Activated naive CD4-positive, alpha-beta T cell treated with anti-CD3 and anti-CD28 coated beads, Interleukin-2, amount 50 U/mL, for 24 hours (primary cell): ENCODE data around the gene GMDS.
"Not testable (repeated sequence)": the region's sequence is repeated elsewhere in the genome, so short reads cannot be mapped to it uniquely, and the experiment has no call there.

Source experiments
- H3K27ac Mint-ChIP-seq: one replicate; pipeline ENCODE4 v1.8.0; 2021; ENCODE audit warnings: mild to moderate bottlenecking, mixed read lengths
- H3K27me3 Mint-ChIP-seq: one replicate; pipeline ENCODE4 v1.8.0; 2021; ENCODE audit warnings: mixed read lengths
- H3K36me3 Mint-ChIP-seq: one replicate; pipeline ENCODE4 v1.8.0; 2021; ENCODE audit warnings: mixed read lengths
- H3K4me1 Mint-ChIP-seq: one replicate; pipeline ENCODE4 v1.8.0; 2021; ENCODE audit warnings: mixed read lengths
- H3K4me3 Mint-ChIP-seq: one replicate; pipeline ENCODE4 v1.8.0; 2021; ENCODE audit warnings: mild to moderate bottlenecking, mixed read lengths
- H3K9me3 Mint-ChIP-seq: one replicate; pipeline ENCODE4 v1.8.0; 2021; ENCODE audit warnings: mixed read lengths

GMDS gene

DNA sequence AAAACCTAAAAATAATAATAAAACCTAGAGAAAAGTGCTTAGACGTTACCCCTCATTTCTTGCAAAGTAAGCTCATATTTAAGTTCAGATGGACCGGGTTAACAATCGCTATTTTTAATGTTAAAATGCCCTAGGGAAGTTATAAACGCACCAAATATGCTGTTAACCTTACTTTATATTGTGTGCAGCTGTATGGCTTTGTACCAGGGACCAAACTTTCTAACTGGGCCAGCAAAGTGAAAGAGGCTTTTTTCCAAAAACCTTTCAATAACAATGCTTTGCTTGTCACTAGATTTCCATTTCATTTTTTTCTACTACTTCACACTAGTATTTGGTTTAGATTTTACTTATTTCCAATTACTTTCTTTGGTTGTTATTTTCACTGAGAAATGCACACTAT lies 387.2 kb downstream of the GMDS start:
- H3K4me1 Mint-ChIP-seq: no peaks in the 10 kb centered on the region
- no peaks in the 10 kb centered on the region for H3K27me3 Mint-ChIP-seq
- no peaks in the 10 kb centered on the region for H3K9me3 Mint-ChIP-seq
- no peak overlapping the region for H3K27ac Mint-ChIP-seq
- H3K4me3 Mint-ChIP-seq: no peak overlapping the region
- peaks cover 4% of the 10 kb centered on the region for H3K36me3 Mint-ChIP-seq

DNA sequence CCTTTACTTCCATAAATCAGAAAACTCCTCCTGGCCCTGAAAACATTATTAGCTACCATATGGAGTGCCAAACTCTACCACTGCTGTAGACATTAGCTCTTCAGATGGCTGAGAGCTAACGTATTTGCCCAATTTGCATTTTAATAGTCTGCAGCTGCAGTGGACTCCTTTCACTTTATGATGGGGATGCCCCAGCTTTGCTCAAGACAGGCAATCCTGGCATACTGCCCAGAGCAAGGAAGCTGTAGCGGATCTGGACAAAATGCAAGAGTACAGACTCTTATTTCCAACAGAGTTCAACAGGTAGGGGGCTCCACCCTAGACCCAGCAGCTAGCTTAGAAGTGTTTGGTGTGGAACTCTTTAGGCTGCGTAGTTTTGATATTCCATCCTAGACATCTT lies 389.0 kb downstream of the GMDS start:
- Mint-ChIP-seq H3K27me3 (no peaks in the 10 kb centered on the region), H3K4me3 (no peak overlapping the region)

DNA sequence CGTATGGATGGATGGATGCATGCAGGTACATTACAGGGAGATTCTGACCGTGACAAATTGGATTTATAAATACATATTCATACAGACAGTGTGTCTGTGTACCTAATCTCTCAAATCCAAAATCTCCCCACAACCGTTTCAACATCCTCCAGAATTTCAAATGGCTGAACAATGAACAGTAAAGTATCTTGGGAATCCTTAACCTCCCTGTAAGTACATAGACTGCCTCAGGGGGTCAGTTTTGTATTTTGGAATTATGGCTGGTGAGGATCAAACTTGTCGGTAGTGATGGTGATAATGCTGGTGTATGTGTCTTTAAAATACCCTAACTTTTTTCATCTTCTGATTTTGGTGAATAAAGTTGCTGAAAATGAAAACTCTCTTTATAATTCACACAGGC lies 389.5 kb downstream of the GMDS start:
- Mint-ChIP-seq H3K36me3 (peaks cover 5% of the 10 kb centered on the region), H3K27ac (no peak overlapping the region), H3K4me3 (no peak overlapping the region), H3K27me3 (no peaks in the 10 kb centered on the region), H3K4me1 (no peaks in the 10 kb centered on the region), H3K9me3 (no peaks in the 10 kb centered on the region)

More for the DNA sequence above, 389.0 kb downstream of the GMDS start:
- H3K36me3 Mint-ChIP-seq: peaks cover 5% of the 10 kb centered on the region
- no peaks in the 10 kb centered on the region for H3K4me1 Mint-ChIP-seq
- H3K27ac Mint-ChIP-seq: no peak overlapping the region
- H3K9me3 Mint-ChIP-seq: no peaks in the 10 kb centered on the region

DNA sequence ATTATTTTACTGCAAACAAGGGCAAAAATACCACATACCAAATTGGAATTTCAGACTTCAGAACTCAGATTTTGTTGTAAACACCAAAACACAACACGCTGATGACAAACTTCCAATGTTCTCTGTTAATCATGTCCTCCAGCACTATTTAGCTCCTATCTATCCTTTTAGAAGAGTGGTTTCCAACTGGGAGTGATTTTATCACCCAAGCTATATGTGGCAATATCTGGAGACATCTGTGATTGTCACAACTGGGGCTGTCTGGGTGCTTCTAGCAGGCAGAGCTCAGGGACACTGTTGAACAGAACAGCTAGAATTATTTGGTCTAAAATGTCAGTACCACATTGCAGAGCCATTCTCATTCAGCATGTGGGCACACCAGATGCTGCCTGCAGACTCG lies 391.1 kb downstream of the GMDS start:
- no peak overlapping the region for H3K4me3 Mint-ChIP-seq

DNA sequence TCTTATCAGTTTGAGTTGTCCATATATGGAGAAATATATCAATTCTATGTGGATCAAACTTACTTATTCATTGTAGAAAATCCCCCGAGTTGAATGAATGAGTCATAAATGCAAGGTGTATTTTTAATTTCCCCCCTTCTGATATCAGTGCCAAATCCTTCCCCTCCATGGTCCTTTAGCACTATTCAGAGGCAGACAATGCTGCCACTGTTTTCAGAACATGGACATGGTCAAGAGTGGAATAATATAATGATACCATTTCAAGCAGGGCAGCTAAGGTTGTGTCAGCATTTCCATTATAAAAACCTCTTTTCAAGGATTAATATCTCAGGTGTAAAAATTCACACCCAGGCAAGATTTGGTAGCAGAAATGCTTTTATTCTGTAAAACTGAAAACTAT lies 391.6 kb downstream of the GMDS start:
- H3K27ac Mint-ChIP-seq: no peak overlapping the region
- peaks cover 5% of the 10 kb centered on the region for H3K36me3 Mint-ChIP-seq
- H3K4me1 Mint-ChIP-seq: no peaks in the 10 kb centered on the region
- no peak overlapping the region for H3K4me3 Mint-ChIP-seq
- H3K9me3 Mint-ChIP-seq: no peaks in the 10 kb centered on the region
- H3K27me3 Mint-ChIP-seq: no peaks in the 10 kb centered on the region

More for the DNA sequence above, 391.1 kb downstream of the GMDS start:
- H3K27ac Mint-ChIP-seq: no peak overlapping the region
- no peaks in the 10 kb centered on the region for H3K27me3 Mint-ChIP-seq
- H3K36me3 Mint-ChIP-seq: peaks cover 5% of the 10 kb centered on the region
- H3K4me1 Mint-ChIP-seq: no peaks in the 10 kb centered on the region
- H3K9me3 Mint-ChIP-seq: no peaks in the 10 kb centered on the region

DNA sequence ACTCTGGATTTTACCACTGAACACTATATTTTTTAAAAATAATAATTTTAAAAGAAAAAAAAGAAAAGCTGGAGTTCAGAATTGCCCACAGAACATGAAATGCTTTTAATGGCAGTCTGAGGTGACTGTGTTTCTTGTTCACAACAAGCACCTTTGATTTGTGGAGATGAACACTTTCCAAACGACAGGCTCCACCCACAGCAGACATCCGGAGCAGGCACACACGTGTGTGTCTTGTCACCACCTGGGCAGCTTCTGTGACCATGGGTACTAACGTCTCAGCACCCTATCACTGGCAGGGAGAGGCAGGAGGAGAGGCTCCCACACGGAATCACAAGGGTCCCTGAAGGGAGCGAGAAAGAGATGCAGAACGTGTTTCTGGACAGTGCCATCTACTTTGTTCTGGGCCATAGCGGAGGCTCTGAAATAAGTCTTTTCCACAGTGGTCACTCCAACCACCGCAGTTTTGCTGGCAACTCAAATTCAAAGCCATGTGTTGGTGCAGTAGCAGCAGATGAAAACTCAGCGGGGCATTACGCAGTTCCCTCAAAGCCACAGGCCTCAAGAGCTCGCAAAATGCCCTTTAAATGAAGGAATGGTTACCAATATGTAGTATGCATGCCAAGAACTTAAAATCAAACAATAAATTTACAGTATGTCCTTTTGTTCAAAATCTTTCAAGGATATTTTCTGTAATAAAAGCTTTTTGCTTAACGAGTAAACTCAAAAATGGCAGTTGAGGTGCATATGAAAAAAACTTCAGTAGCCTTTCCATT lies 393.5 kb downstream of the GMDS start:
- Mint-ChIP-seq H3K4me3 (no peak overlapping the region), H3K36me3 (peaks cover 13% of the 10 kb centered on the region), H3K27me3 (no peaks in the 10 kb centered on the region), H3K9me3 (no peaks in the 10 kb centered on the region), H3K27ac (no peak overlapping the region), H3K4me1 (no peaks in the 10 kb centered on the region)

DNA sequence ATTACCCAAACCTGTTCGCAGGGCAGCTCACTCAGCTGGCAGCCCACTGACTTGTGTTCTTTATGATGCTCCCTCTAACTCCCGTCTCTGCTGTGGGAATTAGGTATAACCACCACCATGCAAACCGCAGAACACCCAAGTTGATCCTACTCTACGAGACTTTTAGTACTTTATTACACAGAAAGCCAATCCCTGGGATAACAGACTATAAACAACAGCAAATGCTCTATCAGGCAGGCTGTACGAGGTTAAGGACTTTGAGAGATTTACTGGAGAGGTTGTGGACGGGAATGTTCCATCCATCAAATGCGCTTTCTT lies 394.6 kb downstream of the GMDS start:
- Mint-ChIP-seq H3K27ac (no peak overlapping the region), H3K9me3 (no peaks in the 10 kb centered on the region)

DNA sequence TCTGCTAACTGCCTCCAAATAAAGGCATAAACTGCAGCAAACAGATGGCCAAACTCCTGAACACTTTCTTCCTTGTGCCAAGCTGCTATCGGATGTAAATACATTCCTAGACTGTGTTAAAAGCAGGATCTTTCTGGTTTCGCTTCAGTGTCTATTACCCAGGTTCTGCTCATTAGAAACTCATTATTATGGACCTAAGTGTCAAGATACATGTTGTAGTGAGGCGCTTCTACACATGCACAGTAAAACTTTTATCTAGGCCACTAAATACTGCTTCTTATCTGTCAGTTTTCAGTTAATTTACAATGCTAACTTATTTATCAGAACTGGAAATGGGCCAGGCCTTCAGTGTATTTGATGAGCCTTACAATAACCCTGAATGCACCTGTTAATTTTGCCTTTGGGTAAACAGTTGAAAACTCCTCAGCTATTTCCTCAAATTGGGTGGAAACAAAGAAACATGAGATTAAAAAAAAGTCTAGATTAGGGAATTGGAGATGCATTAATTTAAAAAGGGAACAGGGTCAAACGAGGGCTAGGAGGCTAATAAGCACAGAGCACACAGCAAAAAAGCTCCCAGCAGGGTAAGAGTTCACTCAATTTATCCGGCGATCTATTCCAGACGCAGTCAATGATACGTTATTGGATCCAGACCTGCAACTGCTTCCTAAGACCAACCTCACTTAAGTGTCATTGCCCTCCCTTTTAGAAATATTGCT lies 395.1 kb downstream of the GMDS start:
- no peaks in the 10 kb centered on the region for H3K27me3 Mint-ChIP-seq
- H3K36me3 Mint-ChIP-seq: peaks cover 13% of the 10 kb centered on the region
- H3K4me1 Mint-ChIP-seq: no peaks in the 10 kb centered on the region
- H3K4me3 Mint-ChIP-seq: no peak overlapping the region
- no peak overlapping the region for H3K27ac Mint-ChIP-seq
- no peaks in the 10 kb centered on the region for H3K9me3 Mint-ChIP-seq

More for the DNA sequence above, 394.6 kb downstream of the GMDS start:
- Mint-ChIP-seq H3K36me3 (peaks cover 13% of the 10 kb centered on the region), H3K4me3 (no peak overlapping the region), H3K4me1 (no peaks in the 10 kb centered on the region), H3K27me3 (no peaks in the 10 kb centered on the region)

DNA sequence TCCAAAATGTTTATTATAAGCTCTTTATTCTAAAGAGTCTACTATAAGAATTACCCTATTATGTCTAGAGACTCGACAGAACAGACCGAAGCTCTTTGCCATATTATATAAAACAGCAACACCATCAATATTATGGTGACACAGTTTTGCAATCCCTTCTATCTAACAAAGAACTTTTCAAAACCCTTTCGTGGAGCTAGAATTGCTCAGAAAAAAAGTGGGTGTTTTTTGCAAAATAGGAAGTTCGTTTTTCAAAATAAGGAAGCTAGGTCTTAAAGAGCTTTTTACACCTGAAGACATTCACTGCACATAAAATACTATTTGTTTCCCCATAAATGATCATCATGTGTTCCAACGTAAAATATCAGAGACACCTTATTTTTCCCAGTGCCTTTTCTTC lies 395.7 kb downstream of the GMDS start:
- no peaks in the 10 kb centered on the region for H3K4me1 Mint-ChIP-seq
- no peaks in the 10 kb centered on the region for H3K9me3 Mint-ChIP-seq
- H3K4me3 Mint-ChIP-seq: no peak overlapping the region
- H3K27ac Mint-ChIP-seq: no peak overlapping the region
- peaks cover 13% of the 10 kb centered on the region for H3K36me3 Mint-ChIP-seq
- H3K27me3 Mint-ChIP-seq: no peaks in the 10 kb centered on the region

DNA sequence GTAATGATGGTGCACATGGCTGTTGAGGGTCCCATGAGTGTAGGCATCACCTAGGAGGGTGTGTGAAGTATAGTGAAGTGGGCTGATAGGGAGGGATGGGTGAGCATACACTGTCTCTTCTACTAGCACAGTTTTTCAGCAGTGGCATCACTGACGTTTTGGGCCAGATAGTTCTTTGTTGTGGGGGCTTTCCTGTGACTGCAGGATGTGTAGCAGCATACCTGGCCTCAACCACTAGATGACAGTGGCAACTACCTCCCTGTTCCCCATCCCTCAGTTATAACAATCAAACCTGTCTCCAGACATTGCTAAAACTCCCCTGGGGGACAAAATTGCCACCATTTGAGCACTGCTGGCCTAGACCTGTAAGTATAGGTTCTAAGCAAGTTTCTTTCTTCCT lies 396.7 kb downstream of the GMDS start:
- no peak overlapping the region for H3K4me3 Mint-ChIP-seq
- no peaks in the 10 kb centered on the region for H3K4me1 Mint-ChIP-seq
- no peak overlapping the region for H3K27ac Mint-ChIP-seq
- peaks cover 10% of the 10 kb centered on the region for H3K36me3 Mint-ChIP-seq
- H3K9me3 Mint-ChIP-seq: no peaks in the 10 kb centered on the region
- no peaks in the 10 kb centered on the region for H3K27me3 Mint-ChIP-seq

DNA sequence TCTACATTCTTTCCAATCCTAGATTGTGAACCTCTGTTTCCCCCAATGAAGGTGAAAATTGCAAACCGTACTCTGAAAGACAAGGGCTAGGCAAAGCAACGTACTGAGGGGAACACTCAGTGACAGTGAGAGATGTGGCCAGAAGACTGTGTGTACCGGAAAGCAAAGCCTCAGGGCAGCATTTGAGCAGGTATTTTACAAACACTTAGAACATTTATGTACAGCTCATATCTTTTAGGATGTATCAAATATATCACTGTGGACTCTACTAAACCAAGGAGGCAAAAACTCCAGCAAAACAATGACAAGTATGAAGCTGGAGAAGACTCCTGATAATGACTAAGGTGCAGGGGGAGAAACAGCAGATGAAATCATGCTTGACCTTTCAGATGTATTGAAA lies 398.8 kb downstream of the GMDS start:
- Mint-ChIP-seq H3K4me3 (no peak overlapping the region), H3K27me3 (no peaks in the 10 kb centered on the region), H3K36me3 (peaks cover 7% of the 10 kb centered on the region), H3K9me3 (no peaks in the 10 kb centered on the region), H3K27ac (no peak overlapping the region), H3K4me1 (no peaks in the 10 kb centered on the region)

DNA sequence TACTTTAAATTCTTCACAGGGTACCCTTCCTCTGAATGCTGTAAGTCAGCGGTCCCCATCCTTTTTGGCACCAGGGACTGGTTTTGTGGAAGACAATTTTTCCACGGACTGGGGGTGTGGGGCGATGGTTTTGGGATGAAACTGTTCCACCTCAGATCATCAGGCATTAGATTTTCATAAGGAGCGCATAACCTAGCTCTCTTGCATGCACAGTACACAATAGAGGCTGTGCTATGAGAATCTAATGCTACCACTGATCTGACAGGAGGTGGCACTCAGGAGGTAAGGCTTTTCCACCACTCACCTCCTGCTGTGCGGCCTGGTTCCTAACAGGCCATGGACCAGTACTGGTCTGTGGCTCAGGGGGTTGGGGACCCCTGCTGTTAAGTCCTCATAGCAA lies 399.9 kb downstream of the GMDS start:
- H3K27ac Mint-ChIP-seq, H3K4me3 Mint-ChIP-seq, H3K27me3 Mint-ChIP-seq, H3K9me3 Mint-ChIP-seq, H3K4me1 Mint-ChIP-seq, H3K36me3 Mint-ChIP-seq: not testable (repeated sequence)

DNA sequence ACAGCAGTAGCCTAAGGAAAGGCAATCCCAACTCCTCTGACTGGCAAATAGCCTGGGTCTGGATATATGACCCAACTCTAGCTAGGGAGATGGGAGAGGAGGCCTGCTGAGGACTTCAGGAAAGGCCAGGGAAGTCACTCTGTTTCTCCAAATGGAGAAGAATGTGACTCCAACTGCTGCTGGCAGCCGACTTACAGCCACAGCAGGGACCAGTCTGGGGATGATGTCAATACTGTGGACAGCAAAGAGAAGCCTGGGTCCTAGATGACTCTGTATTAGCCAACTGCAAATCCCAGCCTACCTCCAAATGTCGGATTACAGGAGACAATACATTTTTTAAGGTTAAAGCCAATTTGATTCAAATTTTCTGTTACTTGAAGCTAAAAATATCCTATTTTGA lies 403.1 kb downstream of the GMDS start:
- Mint-ChIP-seq H3K27ac (no peak overlapping the region), H3K4me1 (no peaks in the 10 kb centered on the region), H3K36me3 (no peaks in the 10 kb centered on the region), H3K4me3 (no peak overlapping the region), H3K27me3 (no peaks in the 10 kb centered on the region), H3K9me3 (no peaks in the 10 kb centered on the region)

DNA sequence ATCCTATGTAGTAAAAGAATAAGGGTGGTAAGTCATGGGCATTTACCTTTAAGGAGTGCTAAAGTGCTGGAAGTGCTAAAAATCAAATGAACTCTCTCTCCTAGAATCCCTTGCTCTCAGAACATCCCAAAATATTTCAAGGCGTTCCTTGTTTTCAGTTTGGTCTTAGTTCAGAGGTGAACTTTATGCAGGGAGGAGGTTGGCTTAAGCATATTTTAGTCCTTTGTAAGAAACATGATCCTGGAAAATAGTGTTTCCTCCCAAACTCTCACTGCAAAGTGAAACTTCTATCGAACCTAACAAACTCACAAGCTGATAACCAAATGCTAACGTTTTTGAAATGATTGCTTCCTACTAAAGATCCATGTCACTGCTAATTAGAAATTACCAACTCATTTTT lies 404.3 kb downstream of the GMDS start:
- Mint-ChIP-seq H3K27me3 (no peaks in the 10 kb centered on the region), H3K36me3 (no peaks in the 10 kb centered on the region), H3K4me1 (no peaks in the 10 kb centered on the region), H3K4me3 (no peak overlapping the region), H3K9me3 (no peaks in the 10 kb centered on the region), H3K27ac (no peak overlapping the region)

DNA sequence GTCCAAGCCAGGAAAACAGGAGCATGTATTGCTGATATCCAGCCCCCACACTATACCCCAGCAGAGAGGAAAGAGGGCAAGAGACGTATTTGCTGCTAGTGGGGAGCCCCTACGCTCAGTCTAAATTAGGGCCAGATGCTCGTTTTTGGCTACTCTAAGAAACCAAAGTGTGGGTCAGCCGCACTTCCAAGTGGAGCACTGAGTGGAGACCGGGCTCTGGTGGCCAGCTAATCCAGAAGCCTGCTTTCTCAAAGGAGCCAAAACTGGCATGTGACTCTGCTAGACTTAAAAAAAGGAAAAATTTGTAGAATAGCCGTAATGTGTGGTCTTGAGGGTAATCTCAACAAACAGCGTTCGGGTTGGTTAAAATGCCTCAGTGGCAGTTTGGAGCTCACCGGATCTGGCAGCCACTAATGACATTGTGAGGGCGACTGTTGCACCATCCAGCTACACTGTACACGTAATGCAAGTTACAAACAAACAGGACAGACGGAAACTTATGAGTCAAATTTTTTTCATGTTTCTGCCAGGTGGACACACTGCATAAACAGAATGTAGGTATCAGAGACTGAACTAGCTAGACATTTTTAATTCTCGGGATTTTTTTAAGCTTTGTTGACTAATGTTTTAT lies 404.8 kb downstream of the GMDS start:
- H3K4me3 Mint-ChIP-seq: no peak overlapping the region
- H3K4me1 Mint-ChIP-seq: no peaks in the 10 kb centered on the region
- H3K27me3 Mint-ChIP-seq: no peaks in the 10 kb centered on the region
- no peaks in the 10 kb centered on the region for H3K9me3 Mint-ChIP-seq
- peaks cover under 1% of the 10 kb centered on the region for H3K36me3 Mint-ChIP-seq
- no peak overlapping the region for H3K27ac Mint-ChIP-seq

DNA sequence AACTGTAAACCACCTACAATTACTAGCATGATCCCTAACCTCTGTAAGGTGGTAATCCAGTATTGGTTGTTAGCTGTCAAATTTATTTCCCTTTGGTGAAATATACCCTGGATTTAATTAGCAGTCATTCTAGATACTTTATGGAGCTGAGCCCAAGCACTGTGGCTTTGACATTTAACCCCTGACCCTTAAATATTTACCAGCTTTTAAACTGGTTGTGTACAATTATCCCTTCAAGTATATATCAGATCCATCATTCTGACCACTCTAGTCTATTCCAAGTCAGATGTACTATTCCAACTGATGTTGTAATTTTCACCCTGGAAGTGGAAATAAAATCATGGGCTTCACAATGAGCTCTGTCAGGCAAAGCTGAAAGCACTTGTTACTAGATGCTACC lies 406.0 kb downstream of the GMDS start:
- Mint-ChIP-seq H3K27ac (no peak overlapping the region), H3K4me1 (no peaks in the 10 kb centered on the region), H3K4me3 (no peak overlapping the region), H3K9me3 (no peaks in the 10 kb centered on the region), H3K27me3 (no peaks in the 10 kb centered on the region), H3K36me3 (peaks cover 2% of the 10 kb centered on the region)
